ENCODE data around the gene CNTNAP2.

Gene CNTNAP2

GRCh38 chr7:148129023-148129422 lies 2012.4 kb downstream of the CNTNAP2 start:
- Histone ChIP-seq H3K36me3 (ENCODE audit: insufficient read depth, insufficient read length, low read length) (no peaks in the 10 kb centered on the region), H3K4me3 (ENCODE audit: insufficient read length, low read depth) (no peak overlapping the region)
- TF ChIP-seq YY1 (IDR thresholded peaks at IDR 0.05; ENCODE audit: insufficient read depth, insufficient read length) (no peak), SUZ12 (IDR thresholded peaks at IDR 0.05; ENCODE audit: extremely low read depth, insufficient read depth, insufficient read length) (no peak), ZNF274 (IDR thresholded peaks at IDR 0.05; ENCODE audit: low read depth, low read length) (no peak)

GRCh38 chr7:148135116-148135515 lies 2018.5 kb downstream of the CNTNAP2 start:
- H3K36me3 ChIP-seq (ENCODE audit: insufficient read depth, insufficient read length, low read length): no peaks in the 10 kb centered on the region
- DNase-seq (ENCODE audit: low read depth, low spot score): no peak
- TF ChIP-seq ZNF274 (IDR thresholded peaks at IDR 0.05; ENCODE audit: low read depth, low read length): no peak
- TF ChIP-seq SUZ12 (IDR thresholded peaks at IDR 0.05; ENCODE audit: extremely low read depth, insufficient read depth, insufficient read length): no peak
- no peak for TF ChIP-seq YY1 (IDR thresholded peaks at IDR 0.05; ENCODE audit: insufficient read depth, insufficient read length)
- no peak overlapping the region for H3K9ac ChIP-seq (ENCODE audit: insufficient read length, low read depth)
- peaks cover 5% of the 10 kb centered on the region; the same call in 1 of the 2 replicates for H3K9me3 ChIP-seq (ENCODE audit: insufficient read depth, low read length)
- no peaks in the 10 kb centered on the region for H3K4me1 ChIP-seq (ENCODE audit: insufficient read depth, insufficient read length)
- no peaks in the 10 kb centered on the region for H3K27me3 ChIP-seq (ENCODE audit: insufficient read depth, insufficient read length)
- no peak overlapping the region for H3K4me3 ChIP-seq (ENCODE audit: insufficient read length, low read depth)

More at GRCh38 chr7:148129023-148129422, 2012.4 kb downstream of the CNTNAP2 start:
- H3K9me3 ChIP-seq (ENCODE audit: insufficient read depth, low read length): no peaks in the 10 kb centered on the region
- H3K9ac ChIP-seq (ENCODE audit: insufficient read length, low read depth): no peak overlapping the region
- H3K4me1 ChIP-seq (ENCODE audit: insufficient read depth, insufficient read length): no peaks in the 10 kb centered on the region
- DNase-seq (ENCODE audit: low read depth, low spot score): no peak
- no peaks in the 10 kb centered on the region for H3K27me3 ChIP-seq (ENCODE audit: insufficient read depth, insufficient read length)

- H3K27me3 ChIP-seq (ENCODE audit: insufficient read depth, insufficient read length): no peaks in the 10 kb centered on the region
- TF ChIP-seq ZNF274 (IDR thresholded peaks at IDR 0.05; ENCODE audit: low read depth, low read length) (no peak), YY1 (IDR thresholded peaks at IDR 0.05; ENCODE audit: insufficient read depth, insufficient read length) (no peak), SUZ12 (IDR thresholded peaks at IDR 0.05; ENCODE audit: extremely low read depth, insufficient read depth, insufficient read length) (no peak)
- no peak overlapping the region for H3K9ac ChIP-seq (ENCODE audit: insufficient read length, low read depth)
- no peak for DNase-seq (ENCODE audit: low read depth, low spot score)
- H3K36me3 ChIP-seq (ENCODE audit: insufficient read depth, insufficient read length, low read length): no peaks in the 10 kb centered on the region
- H3K9me3 ChIP-seq (ENCODE audit: insufficient read depth, low read length): peaks cover 6% of the 10 kb centered on the region; the same call in 1 of the 2 replicates
- H3K4me3 ChIP-seq (ENCODE audit: insufficient read length, low read depth): no peak overlapping the region
- H3K4me1 ChIP-seq (ENCODE audit: insufficient read depth, insufficient read length): no peaks in the 10 kb centered on the region
Measured at GRCh38 chr7:148135997-148136396, 2019.4 kb downstream of the CNTNAP2 start.

GRCh38 chr7:148142660-148143248 lies 2026.2 kb downstream of the CNTNAP2 start:
- no peaks in the 10 kb centered on the region for H3K27me3 ChIP-seq (ENCODE audit: insufficient read depth, insufficient read length)
- TF ChIP-seq SUZ12 (IDR thresholded peaks at IDR 0.05; ENCODE audit: extremely low read depth, insufficient read depth, insufficient read length): no peak
- no peak for TF ChIP-seq YY1 (IDR thresholded peaks at IDR 0.05; ENCODE audit: insufficient read depth, insufficient read length)
- TF ChIP-seq ZNF274 (IDR thresholded peaks at IDR 0.05; ENCODE audit: low read depth, low read length): no peak
- H3K9ac ChIP-seq (ENCODE audit: insufficient read length, low read depth): no peak overlapping the region
- H3K4me3 ChIP-seq (ENCODE audit: insufficient read length, low read depth): no peak overlapping the region
- H3K4me1 ChIP-seq (ENCODE audit: insufficient read depth, insufficient read length): no peaks in the 10 kb centered on the region
- no peaks in the 10 kb centered on the region for H3K36me3 ChIP-seq (ENCODE audit: insufficient read depth, insufficient read length, low read length)
- peak; percentile 57 for DNase-seq (ENCODE audit: low read depth, low spot score)
- peaks cover 15% of the 10 kb centered on the region; the same call in 1 of the 2 replicates for H3K9me3 ChIP-seq (ENCODE audit: insufficient read depth, low read length)

- peak; percentile 23 for DNase-seq (ENCODE audit: low read depth, low spot score)
- Histone ChIP-seq H3K4me3 (ENCODE audit: insufficient read length, low read depth) (no peak overlapping the region), H3K27me3 (ENCODE audit: insufficient read depth, insufficient read length) (no peaks in the 10 kb centered on the region), H3K9me3 (ENCODE audit: insufficient read depth, low read length) (peaks cover 13% of the 10 kb centered on the region; the same call in 1 of the 2 replicates), H3K9ac (ENCODE audit: insufficient read length, low read depth) (no peak overlapping the region), H3K4me1 (ENCODE audit: insufficient read depth, insufficient read length) (no peaks in the 10 kb centered on the region), H3K36me3 (ENCODE audit: insufficient read depth, insufficient read length, low read length) (no peaks in the 10 kb centered on the region)
- TF ChIP-seq ZNF274 (IDR thresholded peaks at IDR 0.05; ENCODE audit: low read depth, low read length) (no peak), SUZ12 (IDR thresholded peaks at IDR 0.05; ENCODE audit: extremely low read depth, insufficient read depth, insufficient read length) (no peak), YY1 (IDR thresholded peaks at IDR 0.05; ENCODE audit: insufficient read depth, insufficient read length) (no peak)
Measured at GRCh38 chr7:148144827-148145226, 2028.2 kb downstream of the CNTNAP2 start.

GRCh38 chr7:148146346-148146745 lies 2029.7 kb downstream of the CNTNAP2 start:
- Histone ChIP-seq H3K9me3 (ENCODE audit: insufficient read depth, low read length) (peaks cover 10% of the 10 kb centered on the region; the same call in 1 of the 2 replicates), H3K4me1 (ENCODE audit: insufficient read depth, insufficient read length) (no peaks in the 10 kb centered on the region), H3K4me3 (ENCODE audit: insufficient read length, low read depth) (no peak overlapping the region), H3K9ac (ENCODE audit: insufficient read length, low read depth) (no peak overlapping the region), H3K36me3 (ENCODE audit: insufficient read depth, insufficient read length, low read length) (no peaks in the 10 kb centered on the region), H3K27me3 (ENCODE audit: insufficient read depth, insufficient read length) (no peaks in the 10 kb centered on the region)
- no peak for DNase-seq (ENCODE audit: low read depth, low spot score)
- TF ChIP-seq YY1 (IDR thresholded peaks at IDR 0.05; ENCODE audit: insufficient read depth, insufficient read length): no peak
- TF ChIP-seq ZNF274 (IDR thresholded peaks at IDR 0.05; ENCODE audit: low read depth, low read length): no peak
- TF ChIP-seq SUZ12 (IDR thresholded peaks at IDR 0.05; ENCODE audit: extremely low read depth, insufficient read depth, insufficient read length): no peak

GRCh38 chr7:148147438-148147837 lies 2030.8 kb downstream of the CNTNAP2 start:
- DNase-seq (ENCODE audit: low read depth, low spot score): no peak
- H3K36me3 ChIP-seq (ENCODE audit: insufficient read depth, insufficient read length, low read length): no peaks in the 10 kb centered on the region
- H3K4me1 ChIP-seq (ENCODE audit: insufficient read depth, insufficient read length): no peaks in the 10 kb centered on the region
- peaks cover 14% of the 10 kb centered on the region; the same call in 1 of the 2 replicates for H3K9me3 ChIP-seq (ENCODE audit: insufficient read depth, low read length)
- H3K27me3 ChIP-seq (ENCODE audit: insufficient read depth, insufficient read length): no peaks in the 10 kb centered on the region
- H3K4me3 ChIP-seq (ENCODE audit: insufficient read length, low read depth): no peak overlapping the region
- H3K9ac ChIP-seq (ENCODE audit: insufficient read length, low read depth): no peak overlapping the region
- TF ChIP-seq YY1 (IDR thresholded peaks at IDR 0.05; ENCODE audit: insufficient read depth, insufficient read length): no peak
- TF ChIP-seq ZNF274 (IDR thresholded peaks at IDR 0.05; ENCODE audit: low read depth, low read length): no peak
- no peak for TF ChIP-seq SUZ12 (IDR thresholded peaks at IDR 0.05; ENCODE audit: extremely low read depth, insufficient read depth, insufficient read length)
